Measurements from ENCODE around the gene AASDH.

AASDH gene

GRCh38 chr4:56289934-56290333 is 97.4 kb downstream of the AASDH start:
- ChIA-PET POLR2A (ENCODE audit: low non-redundant PET) (no interaction called here), CTCF (interaction anchor here (0.5 to 1.3 kb wide), 2 partner anchors 160 to 508 kb away, joined by 3 to 4 read pairs; no protein-coding TSS in a partner anchor)
- no peak overlapping the region for H3K27ac ChIP-seq
- TF ChIP-seq CTCF (conservative IDR thresholded peaks at IDR 0.05; ENCODE audit: low read depth) = no peak
- DNase-seq (ENCODE audit: low spot score) = no peak

GRCh38 chr4:56288663-56289062 is 98.6 kb downstream of the AASDH start:
- ChIA-PET POLR2A (ENCODE audit: low non-redundant PET) (no interaction called here), CTCF (no interaction called here)
- H3K27ac ChIP-seq = no peak overlapping the region
- no peak for DNase-seq (ENCODE audit: low spot score)
- TF ChIP-seq CTCF (conservative IDR thresholded peaks at IDR 0.05; ENCODE audit: low read depth) = no peak

Data from RWPE1 (cell line).